ENCODE results near the gene TEKTIP1. TPM values are rescaled to one million over a fixed set of nuclear protein-coding genes. Genes with fewer than 3 reads are reported as not detected.

The TEKTIP1 gene
- total RNA-seq, 1 donor from 2014 or later = 0.68 TPM

DNA sequence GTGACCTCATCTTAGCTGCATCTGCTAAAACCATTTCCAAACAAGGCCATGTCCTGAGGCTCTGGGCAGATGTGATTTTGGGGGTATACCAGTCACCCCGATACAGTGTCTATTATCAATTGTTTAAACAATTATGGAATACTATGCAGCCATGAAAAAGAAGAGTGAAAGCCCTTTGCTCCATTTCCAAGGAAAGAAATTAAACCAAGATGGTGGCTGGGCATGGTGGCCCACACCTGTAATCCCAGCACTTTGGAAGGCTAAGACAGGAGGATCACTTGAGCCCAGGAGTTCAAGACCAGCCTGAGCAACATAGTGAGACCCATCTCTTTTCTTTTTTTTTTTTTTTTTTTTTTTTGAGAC is 763 bp downstream of the TEKTIP1 start:
- no peaks in the 10 kb centered on the region for H3K4me1 Mint-ChIP-seq (ENCODE audit: low read depth, unreplicated experiment)
- H3K9me3 Mint-ChIP-seq (ENCODE audit: unreplicated experiment) = no peaks in the 10 kb centered on the region
- no peak overlapping the region for H3K4me3 Mint-ChIP-seq (ENCODE audit: unreplicated experiment)
- Histone ChIP-seq H3K4me2 (ENCODE audit: low read length) (no peak overlapping the region), H3K9me3 (ENCODE audit: insufficient read depth, low read depth, low read length) (no peaks in the 10 kb centered on the region), H3K36me3 (ENCODE audit: insufficient read depth, low read length) (peaks cover 4% of the 10 kb centered on the region), H3K4me1 (ENCODE audit: insufficient read depth, low read length) (no peaks in the 10 kb centered on the region), H2AFZ (ENCODE audit: low read depth, low read length) (no peak overlapping the region), H4K20me1 (ENCODE audit: insufficient read depth, low read length) (peaks cover 60% of the 10 kb centered on the region), H3K4me3 (ENCODE audit: insufficient read depth, low read depth, low read length) (no peak overlapping the region), H3K9ac (ENCODE audit: low read length) (no peak overlapping the region), H3K27ac (ENCODE audit: low read depth, low read length) (no peak overlapping the region), H3K27me3 (ENCODE audit: insufficient read depth, low read length) (no peaks in the 10 kb centered on the region), H3K79me2 (ENCODE audit: insufficient read depth, low read length) (peaks cover 5% of the 10 kb centered on the region)
- TF ChIP-seq CTCF (IDR thresholded peaks at IDR 0.05; ENCODE audit: insufficient read depth, low read depth, low read length) (no peak), EZH2 (IDR thresholded peaks at IDR 0.05; ENCODE audit: insufficient read depth, low read length) (no peak)
- peaks cover 10% of the 10 kb centered on the region for H3K36me3 Mint-ChIP-seq (ENCODE audit: low read depth, unreplicated experiment)
- FAIRE-seq (no peak), DNase-seq (ENCODE audit: low read depth) (no peak)
- H3K27ac Mint-ChIP-seq (ENCODE audit: unreplicated experiment) = peak overlapping the region; percentile 75
- no peaks in the 10 kb centered on the region for H3K27me3 Mint-ChIP-seq (ENCODE audit: low read depth, unreplicated experiment)

- no peak overlapping the region for H3K4me3 ChIP-seq (ENCODE audit: insufficient read depth, low read depth, low read length)
- H3K79me2 ChIP-seq (ENCODE audit: insufficient read depth, low read length) = peaks cover 5% of the 10 kb centered on the region
- Mint-ChIP-seq H3K4me3 (ENCODE audit: unreplicated experiment) (no peak overlapping the region), H3K36me3 (ENCODE audit: low read depth, unreplicated experiment) (peaks cover 5% of the 10 kb centered on the region), H3K27ac (ENCODE audit: unreplicated experiment) (no peak overlapping the region), H3K9me3 (ENCODE audit: unreplicated experiment) (no peaks in the 10 kb centered on the region), H3K4me1 (ENCODE audit: low read depth, unreplicated experiment) (no peaks in the 10 kb centered on the region), H3K27me3 (ENCODE audit: low read depth, unreplicated experiment) (no peaks in the 10 kb centered on the region)
- TF ChIP-seq EZH2 (IDR thresholded peaks at IDR 0.05; ENCODE audit: insufficient read depth, low read length) = no peak
- no peak for TF ChIP-seq CTCF (IDR thresholded peaks at IDR 0.05; ENCODE audit: insufficient read depth, low read depth, low read length)
- H4K20me1 ChIP-seq (ENCODE audit: insufficient read depth, low read length) = peaks cover 60% of the 10 kb centered on the region
- no peaks in the 10 kb centered on the region for H3K4me1 ChIP-seq (ENCODE audit: insufficient read depth, low read length)
- H3K4me2 ChIP-seq (ENCODE audit: low read length) = no peak overlapping the region
- no peaks in the 10 kb centered on the region for H3K27me3 ChIP-seq (ENCODE audit: insufficient read depth, low read length)
- no peak overlapping the region for H3K9ac ChIP-seq (ENCODE audit: low read length)
- H3K27ac ChIP-seq (ENCODE audit: low read depth, low read length) = no peak overlapping the region
- H2AFZ ChIP-seq (ENCODE audit: low read depth, low read length) = no peak overlapping the region
- H3K36me3 ChIP-seq (ENCODE audit: insufficient read depth, low read length) = peaks cover 3% of the 10 kb centered on the region
- DNase-seq (ENCODE audit: low read depth) (no peak), FAIRE-seq (no peak)
- no peaks in the 10 kb centered on the region for H3K9me3 ChIP-seq (ENCODE audit: insufficient read depth, low read depth, low read length)
Measured at GRCh38 chr19:3543150-3544057, 4.4 kb downstream of the TEKTIP1 start.

DNA sequence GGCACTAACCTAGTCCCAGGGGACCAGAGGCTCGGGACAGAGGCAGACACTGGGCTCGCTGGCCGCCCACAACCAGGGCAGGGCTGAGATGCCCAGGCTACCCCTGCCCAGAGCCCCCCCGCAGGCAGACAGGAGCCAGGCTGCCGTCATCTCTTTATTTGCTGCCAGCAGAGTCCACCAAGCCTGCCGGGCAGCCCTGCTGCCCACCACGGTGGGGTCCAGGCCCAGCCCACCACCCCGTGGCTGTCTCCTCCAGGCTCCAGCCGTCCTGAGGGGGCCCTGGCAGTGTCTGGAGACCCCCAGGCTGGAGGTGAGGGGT is 5.0 kb downstream of the TEKTIP1 start:
- Histone ChIP-seq H3K27me3 (ENCODE audit: insufficient read depth, low read length) (no peaks in the 10 kb centered on the region), H3K9me3 (ENCODE audit: insufficient read depth, low read depth, low read length) (no peaks in the 10 kb centered on the region), H3K4me2 (ENCODE audit: low read length) (no peak overlapping the region), H3K79me2 (ENCODE audit: insufficient read depth, low read length) (peaks cover 5% of the 10 kb centered on the region), H3K4me1 (ENCODE audit: insufficient read depth, low read length) (no peaks in the 10 kb centered on the region), H3K9ac (ENCODE audit: low read length) (no peak overlapping the region), H4K20me1 (ENCODE audit: insufficient read depth, low read length) (peaks cover 60% of the 10 kb centered on the region), H2AFZ (ENCODE audit: low read depth, low read length) (no peak overlapping the region), H3K4me3 (ENCODE audit: insufficient read depth, low read depth, low read length) (no peak overlapping the region), H3K27ac (ENCODE audit: low read depth, low read length) (no peak overlapping the region), H3K36me3 (ENCODE audit: insufficient read depth, low read length) (peaks cover 3% of the 10 kb centered on the region)
- Mint-ChIP-seq H3K4me1 (ENCODE audit: low read depth, unreplicated experiment) (no peaks in the 10 kb centered on the region), H3K4me3 (ENCODE audit: unreplicated experiment) (no peak overlapping the region), H3K36me3 (ENCODE audit: low read depth, unreplicated experiment) (peaks cover 6% of the 10 kb centered on the region), H3K27ac (ENCODE audit: unreplicated experiment) (no peak overlapping the region), H3K27me3 (ENCODE audit: low read depth, unreplicated experiment) (no peaks in the 10 kb centered on the region), H3K9me3 (ENCODE audit: unreplicated experiment) (no peaks in the 10 kb centered on the region)
- DNase-seq (ENCODE audit: low read depth) = no peak
- FAIRE-seq = no peak
- no peak for TF ChIP-seq EZH2 (IDR thresholded peaks at IDR 0.05; ENCODE audit: insufficient read depth, low read length)
- no peak for TF ChIP-seq CTCF (IDR thresholded peaks at IDR 0.05; ENCODE audit: insufficient read depth, low read depth, low read length)
